ES-I3 (cell line): Measurements from ENCODE around the gene FUT8.

Source experiments
- H3K36me3 ChIP-seq: 2 replicates; pipeline ENCODE4 v1.6.1; 2013; ENCODE audit warnings: mild to moderate bottlenecking, low read length, control low read depth, moderate library complexity; ENCODE audit not compliant: insufficient read depth
- H3K4me1 ChIP-seq: 2 replicates; pipeline ENCODE4 v1.6.1; 2013; ENCODE audit warnings: mild to moderate bottlenecking, control low read depth, low read length; ENCODE audit not compliant: insufficient read depth
- H3K9ac ChIP-seq: 2 replicates; pipeline ENCODE4 v1.6.1; 2013; ENCODE audit warnings: low read depth, mild to moderate bottlenecking, low read length, moderate library complexity
- H3K9me3 ChIP-seq: 2 replicates; pipeline ENCODE4 v1.6.1; 2013; ENCODE audit warnings: mild to moderate bottlenecking, low read length, moderate library complexity; ENCODE audit not compliant: control insufficient read depth, insufficient read depth

FUT8 gene

GRCh38 chr14:65588426-65589140 lies 176.1 kb downstream of the FUT8 start:
- Histone ChIP-seq H3K4me1 (no peaks in the 10 kb centered on the region), H3K9ac (no peak overlapping the region), H3K9me3 (no peaks in the 10 kb centered on the region), H3K36me3 (no peaks in the 10 kb centered on the region)

GRCh38 chr14:65594153-65594881 lies 181.8 kb downstream of the FUT8 start:
- H3K9ac ChIP-seq, result no peak overlapping the region; the same call in 1 of the 2 replicates
- no peaks in the 10 kb centered on the region for H3K36me3 ChIP-seq
- H3K9me3 ChIP-seq, result no peaks in the 10 kb centered on the region
- H3K4me1 ChIP-seq, result peaks cover 4% of the 10 kb centered on the region; the same call in 1 of the 2 replicates

- H3K4me1 ChIP-seq, result peaks cover 4% of the 10 kb centered on the region; the same call in 1 of the 2 replicates
- H3K36me3 ChIP-seq, result no peaks in the 10 kb centered on the region
- H3K9ac ChIP-seq, result no peak overlapping the region
- no peaks in the 10 kb centered on the region for H3K9me3 ChIP-seq
Measured at GRCh38 chr14:65594882-65595237, 182.3 kb downstream of the FUT8 start.

- no peak overlapping the region for H3K9ac ChIP-seq
Measured at GRCh38 chr14:65599375-65599774, 186.8 kb downstream of the FUT8 start.

GRCh38 chr14:65600742-65601141 lies 188.2 kb downstream of the FUT8 start:
- H3K9ac ChIP-seq, result no peak overlapping the region
- H3K4me1 ChIP-seq, result no peaks in the 10 kb centered on the region
- H3K9me3 ChIP-seq, result no peaks in the 10 kb centered on the region
- no peaks in the 10 kb centered on the region for H3K36me3 ChIP-seq

More at GRCh38 chr14:65599375-65599774, 186.8 kb downstream of the FUT8 start:
- no peaks in the 10 kb centered on the region for H3K9me3 ChIP-seq
- peaks cover 2% of the 10 kb centered on the region; the same call in 1 of the 2 replicates for H3K4me1 ChIP-seq
- no peaks in the 10 kb centered on the region for H3K36me3 ChIP-seq

- H3K9me3 ChIP-seq, result no peaks in the 10 kb centered on the region
- no peaks in the 10 kb centered on the region for H3K4me1 ChIP-seq
- H3K36me3 ChIP-seq, result no peaks in the 10 kb centered on the region
- no peak overlapping the region for H3K9ac ChIP-seq
Measured at GRCh38 chr14:65604535-65604934, 192.0 kb downstream of the FUT8 start.

- no peaks in the 10 kb centered on the region for H3K4me1 ChIP-seq
- H3K36me3 ChIP-seq, result no peaks in the 10 kb centered on the region
- no peak overlapping the region for H3K9ac ChIP-seq
- no peaks in the 10 kb centered on the region for H3K9me3 ChIP-seq
Measured at GRCh38 chr14:65604936-65605335, 192.4 kb downstream of the FUT8 start.

GRCh38 chr14:65606460-65606859 lies 193.9 kb downstream of the FUT8 start:
- Histone ChIP-seq H3K9ac (no peak overlapping the region), H3K36me3 (no peaks in the 10 kb centered on the region), H3K4me1 (no peaks in the 10 kb centered on the region), H3K9me3 (no peaks in the 10 kb centered on the region)

GRCh38 chr14:65613131-65613650 lies 200.7 kb downstream of the FUT8 start:
- H3K9me3 ChIP-seq, result no peaks in the 10 kb centered on the region
- H3K9ac ChIP-seq, result no peak overlapping the region
- no peaks in the 10 kb centered on the region for H3K4me1 ChIP-seq
- H3K36me3 ChIP-seq, result no peaks in the 10 kb centered on the region

- no peak overlapping the region for H3K9ac ChIP-seq
- H3K36me3 ChIP-seq, result no peaks in the 10 kb centered on the region
- H3K4me1 ChIP-seq, result no peaks in the 10 kb centered on the region
- H3K9me3 ChIP-seq, result no peaks in the 10 kb centered on the region
Measured at GRCh38 chr14:65618996-65619395, 206.5 kb downstream of the FUT8 start.

GRCh38 chr14:65620195-65620594 lies 207.7 kb downstream of the FUT8 start:
- Histone ChIP-seq H3K9me3 (no peaks in the 10 kb centered on the region), H3K9ac (no peak overlapping the region), H3K36me3 (no peaks in the 10 kb centered on the region), H3K4me1 (no peaks in the 10 kb centered on the region)

- no peaks in the 10 kb centered on the region for H3K9me3 ChIP-seq
Measured at GRCh38 chr14:65622703-65623102, 210.2 kb downstream of the FUT8 start.

GRCh38 chr14:65623759-65624158 lies 211.2 kb downstream of the FUT8 start:
- Histone ChIP-seq H3K9me3 (no peaks in the 10 kb centered on the region; the same call in 1 of the 2 replicates), H3K36me3 (no peaks in the 10 kb centered on the region), H3K4me1 (no peaks in the 10 kb centered on the region), H3K9ac (no peak overlapping the region)

More at GRCh38 chr14:65622703-65623102, 210.2 kb downstream of the FUT8 start:
- no peak overlapping the region for H3K9ac ChIP-seq
- H3K4me1 ChIP-seq, result no peaks in the 10 kb centered on the region
- H3K36me3 ChIP-seq, result no peaks in the 10 kb centered on the region

- Histone ChIP-seq H3K4me1 (no peaks in the 10 kb centered on the region), H3K9me3 (peaks cover 3% of the 10 kb centered on the region; the same call in 1 of the 2 replicates), H3K9ac (no peak overlapping the region), H3K36me3 (0 out of 2 replicates have a peak, but pooled peaks cover 3% of the 10 kb centered on the region)
Measured at GRCh38 chr14:65627315-65627714, 214.8 kb downstream of the FUT8 start.

GRCh38 chr14:65628664-65629063 lies 216.1 kb downstream of the FUT8 start:
- H3K36me3 ChIP-seq, result 0 out of 2 replicates have a peak, but pooled peaks cover 3% of the 10 kb centered on the region
- peaks cover 3% of the 10 kb centered on the region; the same call in 1 of the 2 replicates for H3K9me3 ChIP-seq
- H3K4me1 ChIP-seq, result no peaks in the 10 kb centered on the region
- H3K9ac ChIP-seq, result no peak overlapping the region
